T-helper 17 cell (primary cell): ENCODE results near the gene LRP11. TPM values are rescaled to one million over a fixed set of nuclear protein-coding genes. Genes with fewer than 3 reads are reported as not detected.

ENCODE experiments used
- total RNA-seq, 4 donors: library from RNA in 2 of 4; stranded (reverse) in 2 of 4; gene quantifications; one replicate each; pipeline ENCODE4 v1.2.3 and lab custom pipeline; 2022 to 2026

The LRP11 gene
- total RNA-seq, 2 donors from 2014 or later = 1.8 to 2.5 TPM

Other genes starting within 250 kb of the LRP11 start
- 10 to 100 TPM; 15.2 to 18.2 TPM for gene KATNA1, start 215.6 kb downstream of the LRP11 start, total RNA-seq
- gene LATS1, start 146.3 kb downstream of the LRP11 start, total RNA-seq = 10 to 100 TPM; 35.4 to 43.6 TPM
- 10 to 100 TPM; 13.7 to 16.3 TPM for gene NUP43, start 117.8 kb downstream of the LRP11 start, total RNA-seq
- 10 to 100 TPM; 32.4 to 32.9 TPM for gene PCMT1, start 114.6 kb downstream of the LRP11 start, total RNA-seq
- gene RAET1E, start 33.8 kb upstream of the LRP11 start, total RNA-seq = under 1 TPM in 1 of 2 donors, not detected in 1; 0.55 TPM
- not detected for gene RAET1G, start 58.8 kb upstream of the LRP11 start, total RNA-seq
- gene ULBP2, start 77.7 kb upstream of the LRP11 start, total RNA-seq = 1 to 10 TPM; 2.8 to 3.7 TPM
- gene ULBP1, start 99.6 kb upstream of the LRP11 start, total RNA-seq = under 1 TPM in 1 of 2 donors, not detected in 1; 0.20 TPM
- gene RAET1L, start 161.2 kb upstream of the LRP11 start, total RNA-seq = not detected
- gene ULBP3, start 204.8 kb upstream of the LRP11 start, total RNA-seq = 1 to 10 TPM in 1 of 2 donors, under 1 TPM in 1; 0.68 to 1.6 TPM